Suppressor macrophage treated with lipopolysaccharide for 4 hours (primary cell): ENCODE measurements around the gene MYL11.
A peak's percentile ranks its signal among the peaks of the same experiment; 100 is the strongest.
"Not testable (repeated sequence)": the region's sequence is repeated elsewhere in the genome, so short reads cannot be mapped to it uniquely, and the experiment has no call there.

Experiments used
- DNase-seq: peaks from one replicate; pipeline ENCODE4 v3.0.0-alpha.2; 2020

Gene MYL11

GRCh38 chr16:30371248-30371816 is 3.3 kb upstream of the MYL11 start:
- DNase-seq = no peak

- DNase-seq = no peak
These were observed 2.4 kb upstream of the MYL11 start for GRCh38 chr16:30372038-30372712.

- no peak for DNase-seq
These were observed 1.9 kb upstream of the MYL11 start for GRCh38 chr16:30372725-30373124.

GRCh38 chr16:30375864-30376263 is 1.3 kb downstream of the MYL11 start:
- no peak for DNase-seq

GRCh38 chr16:30376461-30376902 is 1.9 kb downstream of the MYL11 start:
- DNase-seq = no peak

- no peak for DNase-seq
These were observed 2.6 kb downstream of the MYL11 start for GRCh38 chr16:30377050-30377811.

GRCh38 chr16:30377812-30378235 is 3.2 kb downstream of the MYL11 start:
- peak; percentile 78 for DNase-seq

GRCh38 chr16:30378236-30379157 is 3.9 kb downstream of the MYL11 start:
- DNase-seq = peak; percentile 99

GRCh38 chr16:30379158-30379783 is 4.7 kb downstream of the MYL11 start:
- no peak for DNase-seq

GRCh38 chr16:30380072-30380802 is 5.6 kb downstream of the MYL11 start:
- DNase-seq = no peak

- DNase-seq = no peak
These were observed 6.2 kb downstream of the MYL11 start for GRCh38 chr16:30380803-30381208.

- DNase-seq = no peak
These were observed 6.9 kb downstream of the MYL11 start for GRCh38 chr16:30381291-30382041.

- no peak for DNase-seq
These were observed 7.7 kb downstream of the MYL11 start, which contains the start of gene SEPTIN1 for GRCh38 chr16:30382111-30382881. Gene SEPTIN1 (minus strand): TSS chr16:30382561. CDS start chr16:30382542, 19 bp downstream.

- DNase-seq = no peak
These were observed 8.9 kb downstream of the MYL11 start for GRCh38 chr16:30383521-30383920.

- DNase-seq = no peak
These were observed 20.1 kb downstream of the MYL11 start for GRCh38 chr16:30394592-30395154.

- DNase-seq = peak; percentile 65
These were observed 20.8 kb downstream of the MYL11 start, which contains the start of gene ZNF48 for GRCh38 chr16:30395155-30395991. Gene ZNF48 (plus strand): TSS chr16:30395420. CDS start chr16:30395795, 375 bp downstream.

- no peak for DNase-seq
These were observed 21.5 kb downstream of the MYL11 start for GRCh38 chr16:30395992-30396585.

GRCh38 chr16:30396627-30397026 is 22.0 kb downstream of the MYL11 start:
- DNase-seq = not testable (repeated sequence)
